ENCODE measurements around the gene TAS2R19. TPM values are rescaled to one million over a fixed set of nuclear protein-coding genes. Genes with fewer than 3 reads are reported as not detected.

The TAS2R19 gene, protein sequence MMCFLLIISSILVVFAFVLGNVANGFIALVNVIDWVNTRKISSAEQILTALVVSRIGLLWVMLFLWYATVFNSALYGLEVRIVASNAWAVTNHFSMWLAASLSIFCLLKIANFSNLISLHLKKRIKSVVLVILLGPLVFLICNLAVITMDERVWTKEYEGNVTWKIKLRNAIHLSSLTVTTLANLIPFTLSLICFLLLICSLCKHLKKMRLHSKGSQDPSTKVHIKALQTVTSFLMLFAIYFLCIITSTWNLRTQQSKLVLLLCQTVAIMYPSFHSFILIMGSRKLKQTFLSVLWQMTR
- 2.1 and 7.3 TPM in 2 replicates for total RNA-seq

DNA sequence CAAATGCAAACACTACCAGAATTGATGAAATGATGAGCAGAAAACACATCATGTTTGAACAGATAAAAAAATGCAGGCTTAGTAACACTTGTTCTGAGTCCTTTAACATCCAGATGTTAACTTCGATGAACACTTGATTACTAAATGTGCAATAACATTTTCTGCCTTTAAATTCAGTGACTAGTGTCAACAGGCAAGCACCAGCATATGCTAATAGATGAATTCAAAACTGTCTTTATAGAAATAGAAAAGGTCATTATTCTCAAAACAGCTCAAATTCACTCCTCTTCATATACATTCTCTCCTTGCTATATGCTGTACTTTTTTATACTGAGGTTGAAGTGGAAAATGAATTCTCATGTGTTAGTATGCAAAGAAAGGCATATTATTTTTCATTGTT lies at the start of gene TAS2R19:
TSS of gene TAS2R19 (minus strand) at position 101 of the 400 bp plus-strand sequence. CDS start at position 52, 49 bp downstream.

DNA sequence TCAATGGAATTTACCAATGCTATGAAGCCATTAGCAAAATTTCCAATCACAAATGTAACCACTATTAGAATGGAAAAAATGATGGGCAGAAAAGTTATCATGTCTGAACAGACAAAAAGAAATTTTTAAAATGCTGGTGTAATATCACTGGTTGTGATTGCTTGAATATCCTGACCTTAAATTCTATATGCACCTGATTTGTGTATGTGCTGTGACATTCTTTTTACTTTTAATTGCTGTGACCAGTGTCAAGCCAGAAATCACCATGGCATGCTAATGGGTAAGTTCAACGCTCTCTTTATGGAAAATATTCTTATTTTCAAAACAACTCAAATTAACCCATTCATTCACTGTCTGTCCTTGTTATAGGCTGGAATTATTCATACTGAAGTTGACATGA lies 39.8 kb upstream of the TAS2R19 start, which contains the start of gene TAS2R46:
TSS of gene TAS2R46 (minus strand) at position 101 of the 400 bp plus-strand sequence. CDS start at position 101, 0 bp downstream.

GRCh38 chr12:11031307-11031706 lies 8.9 kb upstream of the TAS2R19 start, which contains the start of gene TAS2R31:
TSS of gene TAS2R31 (minus strand) at chr12:11031407. CDS start at chr12:11031335, 72 bp downstream.

GRCh38 chr12:10998204-10998603 lies 24.2 kb downstream of the TAS2R19 start, which contains the start of gene TAS2R20:
TSS of gene TAS2R20 (minus strand) at chr12:10998304. CDS start at chr12:10997875, 429 bp downstream.

GRCh38 chr12:10986812-10987211 lies 35.6 kb downstream of the TAS2R19 start, which contains the start of gene TAS2R50:
TSS of gene TAS2R50 (minus strand) at chr12:10986912. CDS start at chr12:10986860, 52 bp downstream.

Other genes with a start within 250 kb of the TAS2R19 start
- under 0.01 TPM in 1 of 2 replicates, not detected in the other for gene TAS2R7, start 220.0 kb downstream of the TAS2R19 start, total RNA-seq
- under 0.01 TPM in 1 of 2 replicates, not detected in the other for gene TAS2R8, start 215.3 kb downstream of the TAS2R19 start, total RNA-seq
- not detected in 2 replicates for gene TAS2R9, start 212.5 kb downstream of the TAS2R19 start, total RNA-seq
- gene TAS2R10, start 196.3 kb downstream of the TAS2R19 start, total RNA-seq = under 0.01 and 0.19 TPM in 2 replicates
- gene PRR4, start 173.1 kb downstream of the TAS2R19 start, total RNA-seq = 0.28 and 1.2 TPM in 2 replicates
- 7.3 and 18.3 TPM in 2 replicates for gene PRH1, start 138.4 kb downstream of the TAS2R19 start, total RNA-seq
- 0.58 and 1.1 TPM in 2 replicates for gene TAS2R13, start 113.1 kb downstream of the TAS2R19 start, total RNA-seq
- 0.19 TPM in 1 of 2 replicates, not detected in the other for gene PRH2, start 93.4 kb downstream of the TAS2R19 start, total RNA-seq
- gene TAS2R14, start 83.4 kb downstream of the TAS2R19 start, total RNA-seq = 1.5 and 3.7 TPM in 2 replicates
- 1.5 and 3.1 TPM in 2 replicates for gene TAS2R50, start 35.7 kb downstream of the TAS2R19 start, total RNA-seq
- gene TAS2R20, start 24.3 kb downstream of the TAS2R19 start, total RNA-seq = 1.2 and 4.2 TPM in 2 replicates
- gene TAS2R31, start 8.8 kb upstream of the TAS2R19 start, total RNA-seq = 2.5 and 5.6 TPM in 2 replicates
- gene TAS2R46, start 39.7 kb upstream of the TAS2R19 start, total RNA-seq = 1.5 and 2.8 TPM in 2 replicates
- gene TAS2R43, start 69.7 kb upstream of the TAS2R19 start, total RNA-seq = 0.19 and 1.4 TPM in 2 replicates
- 2.7 and 4.2 TPM in 2 replicates for gene TAS2R30, start 112.0 kb upstream of the TAS2R19 start, total RNA-seq
- gene SMIM10L1, start 148.6 kb upstream of the TAS2R19 start, total RNA-seq = 5.9 and 7.3 TPM in 2 replicates
- not detected in 2 replicates for gene TAS2R42, start 164.3 kb upstream of the TAS2R19 start, total RNA-seq
- gene PRB3, start 247.1 kb upstream of the TAS2R19 start, total RNA-seq = not detected in 2 replicates